ENCODE measurements around the gene IMMP2L.

The IMMP2L gene

GRCh38 chr7:111067682-111068081 lies 494.6 kb downstream of the IMMP2L start:
- DNase-seq: no peak
- in situ Hi-C loops (cut with HindIII; ENCODE audit: low pct_ligation_motif_present, low pct_unique_long_range_greater_than_20kb, low sequenced_read_pairs): no loop called here

DNA sequence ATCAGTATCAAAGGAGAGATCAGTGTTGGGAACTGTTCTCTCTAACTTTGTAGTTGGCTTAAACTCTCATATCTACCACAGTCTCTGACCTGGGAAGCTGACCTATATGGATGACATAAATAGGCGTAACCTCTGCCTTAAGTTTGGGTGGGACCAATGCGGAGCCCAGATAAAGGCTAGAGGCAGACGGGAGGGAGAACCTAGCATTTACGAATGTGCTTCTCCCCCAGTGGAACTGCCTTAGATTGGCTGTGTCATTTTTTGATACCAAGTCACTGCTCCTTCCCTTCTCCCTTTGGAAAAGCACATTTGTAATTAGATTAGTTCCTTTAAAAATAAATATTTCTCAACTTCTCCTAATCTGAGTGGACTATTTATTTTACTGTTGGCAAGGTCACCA lies 495.0 kb downstream of the IMMP2L start:
- no peak for DNase-seq
- in situ Hi-C loops (cut with HindIII; ENCODE audit: low pct_ligation_motif_present, low pct_unique_long_range_greater_than_20kb, low sequenced_read_pairs): no loop called here

DNA sequence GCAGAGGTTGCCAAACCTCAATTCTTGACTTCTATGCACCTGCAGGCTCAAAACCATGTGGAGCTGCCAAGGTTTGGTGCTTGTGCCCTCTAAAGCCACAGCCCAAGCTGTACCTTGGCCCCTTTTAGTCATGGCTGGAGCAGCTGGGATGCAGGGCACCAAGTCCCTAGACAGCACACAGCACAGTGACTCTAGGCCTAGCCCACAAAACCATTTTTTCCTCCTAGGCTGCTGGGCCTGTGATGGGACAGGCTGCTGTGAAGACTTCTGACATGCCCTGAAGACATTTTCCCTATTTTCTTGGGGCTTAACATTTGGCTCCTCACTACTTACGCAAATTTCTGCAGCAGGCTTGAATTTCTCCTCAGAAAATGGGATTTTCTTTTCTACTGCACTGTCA lies 499.1 kb downstream of the IMMP2L start:
- DNase-seq: no peak
- in situ Hi-C loops (cut with HindIII; ENCODE audit: low pct_ligation_motif_present, low pct_unique_long_range_greater_than_20kb, low sequenced_read_pairs): no loop called here

DNA sequence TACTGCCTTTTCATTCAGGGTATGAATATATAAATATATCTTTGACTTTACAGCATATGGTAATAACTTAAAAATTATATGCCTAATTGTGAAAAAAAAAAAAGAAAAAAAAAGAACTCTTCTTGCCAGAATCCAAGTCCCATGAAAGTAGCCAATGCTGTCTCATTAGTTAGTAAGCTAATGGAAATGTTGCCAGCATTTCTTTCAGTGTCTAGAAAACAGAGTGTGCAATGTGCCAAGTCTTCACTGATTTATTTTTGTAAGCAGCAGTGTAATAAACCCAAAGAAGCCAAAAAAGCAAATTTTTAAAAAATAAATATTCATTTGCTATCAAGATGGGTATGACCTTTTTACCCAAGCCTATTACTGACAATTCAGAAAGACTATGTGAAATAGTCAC lies 502.5 kb downstream of the IMMP2L start:
- DNase-seq: no peak
- in situ Hi-C loops (cut with HindIII; ENCODE audit: low pct_ligation_motif_present, low pct_unique_long_range_greater_than_20kb, low sequenced_read_pairs): no loop called here

DNA sequence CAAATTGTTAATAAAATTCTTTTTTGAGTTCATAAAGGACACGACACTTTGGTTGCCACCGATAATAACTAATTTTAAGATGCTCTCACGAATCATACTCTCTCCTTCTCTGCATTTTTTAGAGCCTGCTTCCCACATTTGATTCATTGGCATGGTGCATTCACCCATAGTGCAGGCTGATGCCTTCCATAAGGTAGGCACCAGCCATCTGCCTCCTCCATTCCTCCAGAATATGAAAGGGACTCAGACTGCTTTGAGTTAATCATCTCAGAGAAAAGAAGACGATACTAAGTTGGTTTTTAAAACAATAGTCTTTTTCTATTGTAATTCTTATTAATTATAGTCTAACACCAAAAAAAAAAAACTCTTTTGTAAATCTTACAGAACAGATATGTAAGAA lies 505.2 kb downstream of the IMMP2L start:
- in situ Hi-C loops (cut with HindIII; ENCODE audit: low pct_ligation_motif_present, low pct_unique_long_range_greater_than_20kb, low sequenced_read_pairs): no loop called here
- DNase-seq: no peak

- in situ Hi-C loops (cut with HindIII; ENCODE audit: low pct_ligation_motif_present, low pct_unique_long_range_greater_than_20kb, low sequenced_read_pairs): no loop called here
- DNase-seq: no peak
Measured at GRCh38 chr7:111056371-111056770, 505.9 kb downstream of the IMMP2L start.

DNA sequence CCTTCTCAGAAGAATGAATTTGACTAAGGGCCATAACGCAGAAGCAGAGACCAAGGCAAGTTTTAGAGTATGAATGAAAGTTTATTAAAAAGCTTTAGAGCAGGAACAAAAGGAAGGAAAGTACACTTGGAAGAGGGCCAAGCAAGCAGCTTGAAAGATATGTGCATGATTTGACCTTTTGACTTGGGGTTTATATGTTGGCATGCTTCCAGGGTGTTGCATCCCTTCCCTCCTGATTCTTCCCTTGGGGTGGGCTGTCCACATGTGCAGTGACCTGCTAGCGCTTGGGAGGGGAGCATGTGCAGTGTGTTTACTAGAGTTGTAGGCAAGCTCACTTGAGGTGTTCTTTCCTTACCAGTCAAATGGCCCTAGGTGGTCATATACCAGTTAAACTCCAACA lies 509.3 kb downstream of the IMMP2L start:
- in situ Hi-C loops (cut with HindIII; ENCODE audit: low pct_ligation_motif_present, low pct_unique_long_range_greater_than_20kb, low sequenced_read_pairs): no loop called here

GRCh38 chr7:111051832-111052231 lies 510.5 kb downstream of the IMMP2L start:
- in situ Hi-C loops (cut with HindIII; ENCODE audit: low pct_ligation_motif_present, low pct_unique_long_range_greater_than_20kb, low sequenced_read_pairs): no loop called here
- DNase-seq: no peak

More for the DNA sequence above, 509.3 kb downstream of the IMMP2L start:
- no peak for DNase-seq

GRCh38 chr7:111050875-111051416 lies 511.3 kb downstream of the IMMP2L start:
- in situ Hi-C loops (cut with HindIII; ENCODE audit: low pct_ligation_motif_present, low pct_unique_long_range_greater_than_20kb, low sequenced_read_pairs): no loop called here
- no peak for DNase-seq

GRCh38 chr7:111049971-111050680 lies 512.2 kb downstream of the IMMP2L start:
- DNase-seq: no peak
- in situ Hi-C loops (cut with HindIII; ENCODE audit: low pct_ligation_motif_present, low pct_unique_long_range_greater_than_20kb, low sequenced_read_pairs): no loop called here

DNA sequence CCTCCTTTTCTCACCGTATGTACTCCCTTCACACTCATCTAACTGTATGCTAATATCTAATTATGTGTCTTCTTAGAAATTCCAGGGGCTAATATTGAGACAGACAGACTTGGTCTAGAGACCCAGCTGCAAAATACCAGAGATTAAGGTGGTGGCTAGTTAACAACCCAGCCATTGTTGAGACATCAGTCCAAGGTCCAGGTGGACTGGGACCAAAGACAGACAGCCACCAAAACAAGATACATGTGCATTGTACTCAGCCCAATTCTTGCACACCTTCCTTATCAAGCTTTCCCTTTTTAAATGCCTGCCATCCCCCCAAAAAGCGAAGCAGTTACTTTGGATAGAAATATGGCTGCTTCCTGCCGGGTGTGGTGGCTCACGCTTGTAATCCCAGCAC lies 514.7 kb downstream of the IMMP2L start:
- in situ Hi-C loops (cut with HindIII; ENCODE audit: low pct_ligation_motif_present, low pct_unique_long_range_greater_than_20kb, low sequenced_read_pairs): no loop called here
- no peak for DNase-seq

GRCh38 chr7:111045449-111045848 lies 516.8 kb downstream of the IMMP2L start:
- in situ Hi-C loops (cut with HindIII; ENCODE audit: low pct_ligation_motif_present, low pct_unique_long_range_greater_than_20kb, low sequenced_read_pairs): no loop called here
- no peak for DNase-seq

GRCh38 chr7:111043561-111043960 lies 518.7 kb downstream of the IMMP2L start:
- no peak for DNase-seq
- in situ Hi-C loops (cut with HindIII; ENCODE audit: low pct_ligation_motif_present, low pct_unique_long_range_greater_than_20kb, low sequenced_read_pairs): no loop called here

DNA sequence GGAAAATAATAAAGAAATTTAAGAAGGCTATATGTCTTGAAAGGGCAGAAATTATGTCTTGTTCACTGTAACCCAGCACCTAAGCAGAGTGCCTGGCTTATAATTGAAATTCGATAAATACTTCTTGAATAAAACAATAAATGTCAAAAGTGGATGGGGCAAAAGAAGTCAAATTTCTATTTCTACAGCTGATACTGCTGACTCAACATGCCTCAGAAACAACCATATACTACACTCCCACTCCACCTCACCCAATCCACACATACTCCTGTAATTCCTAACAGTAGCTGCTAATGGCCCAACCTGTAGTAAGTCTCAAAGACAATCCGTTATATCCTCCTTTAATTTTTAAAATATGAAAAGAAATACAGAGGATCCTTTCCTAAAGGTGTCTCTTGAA lies 519.5 kb downstream of the IMMP2L start:
- DNase-seq: no peak
- in situ Hi-C loops (cut with HindIII; ENCODE audit: low pct_ligation_motif_present, low pct_unique_long_range_greater_than_20kb, low sequenced_read_pairs): no loop called here

DNA sequence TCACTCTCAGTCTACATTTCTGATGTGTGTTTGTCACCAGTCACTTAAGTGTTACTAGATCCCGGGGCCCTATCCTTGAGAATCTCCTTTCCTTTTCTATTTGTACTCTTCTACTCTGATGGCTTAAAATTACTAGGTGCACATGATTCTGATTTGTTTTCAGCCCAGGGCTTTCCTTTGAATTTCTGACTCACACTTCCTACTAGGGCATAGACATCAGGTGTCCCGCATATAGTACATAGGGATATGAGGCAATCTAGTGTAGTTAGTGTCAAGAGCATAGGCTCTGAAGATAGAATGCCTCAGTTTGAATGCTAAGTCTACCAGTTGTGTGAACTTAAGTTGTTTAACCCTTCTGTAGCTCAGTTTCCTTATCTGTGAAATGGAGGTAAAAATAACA lies 520.7 kb downstream of the IMMP2L start:
- DNase-seq: no peak
- in situ Hi-C loops (cut with HindIII; ENCODE audit: low pct_ligation_motif_present, low pct_unique_long_range_greater_than_20kb, low sequenced_read_pairs): no loop called here

DNA sequence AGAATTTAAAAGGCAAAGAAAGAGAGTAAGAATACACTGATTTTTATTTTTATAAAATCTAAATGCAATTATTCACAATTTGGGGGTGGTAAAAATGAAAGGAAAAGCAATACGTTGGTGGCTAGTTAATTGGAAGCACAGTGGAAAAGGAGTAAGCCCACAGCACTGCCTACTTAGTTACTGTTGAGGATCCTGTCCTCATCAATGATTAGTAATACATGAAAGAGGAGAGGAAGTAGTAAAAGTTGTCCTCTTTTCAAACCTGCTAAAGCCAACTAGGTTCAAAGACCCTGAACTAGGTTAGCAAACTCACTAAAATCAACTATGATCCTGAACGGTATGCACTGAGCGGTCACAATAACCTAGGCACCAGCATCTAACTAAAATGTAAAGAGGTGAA lies 524.1 kb downstream of the IMMP2L start:
- no peak for DNase-seq
- in situ Hi-C loops (cut with HindIII; ENCODE audit: low pct_ligation_motif_present, low pct_unique_long_range_greater_than_20kb, low sequenced_read_pairs): no loop called here

GRCh38 chr7:111031916-111032315 lies 530.4 kb downstream of the IMMP2L start:
- DNase-seq: no peak
- in situ Hi-C loops (cut with HindIII; ENCODE audit: low pct_ligation_motif_present, low pct_unique_long_range_greater_than_20kb, low sequenced_read_pairs): no loop called here

- DNase-seq: no peak
- in situ Hi-C loops (cut with HindIII; ENCODE audit: low pct_ligation_motif_present, low pct_unique_long_range_greater_than_20kb, low sequenced_read_pairs): no loop called here
Measured at GRCh38 chr7:111030336-111030735, 532.0 kb downstream of the IMMP2L start.

GRCh38 chr7:111029574-111030251 lies 532.6 kb downstream of the IMMP2L start:
- DNase-seq: no peak
- in situ Hi-C loops (cut with HindIII; ENCODE audit: low pct_ligation_motif_present, low pct_unique_long_range_greater_than_20kb, low sequenced_read_pairs): no loop called here

DNA sequence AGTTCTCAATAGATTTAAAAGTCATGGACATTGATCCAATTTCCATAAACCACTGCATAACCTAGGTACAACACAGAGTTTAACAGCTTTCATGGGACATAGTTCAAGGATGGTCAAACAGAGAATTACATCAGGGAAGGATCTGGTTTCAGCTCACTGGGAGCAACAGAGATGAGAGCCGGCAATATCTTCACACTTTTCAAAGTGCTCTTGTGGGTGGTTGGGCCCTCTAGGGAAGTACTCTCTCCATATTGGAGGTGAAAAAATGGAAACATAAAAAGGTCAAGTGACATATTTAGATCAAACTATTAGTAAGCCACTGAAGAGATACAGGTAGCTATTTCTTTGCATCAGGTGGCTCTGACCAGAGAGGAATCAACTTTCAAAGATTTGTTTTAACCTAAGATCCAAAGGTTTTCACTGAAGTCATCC lies 533.1 kb downstream of the IMMP2L start:
- DNase-seq: no peak
- in situ Hi-C loops (cut with HindIII; ENCODE audit: low pct_ligation_motif_present, low pct_unique_long_range_greater_than_20kb, low sequenced_read_pairs): no loop called here

All from ACHN (cell line).